Common myeloid progenitor, CD34-positive (primary cell): ENCODE results near the gene DNAJC24.

Source experiments
- CTCF ChIA-PET: fragments of 350-600 bp; sonication (Branson Sonifier 250); formaldehyde crosslinking; loops from one replicate; lab custom pipeline; 2021; ENCODE audit warnings: antibody characterized with exemption; lab: Charles Lee
- POLR2A ChIA-PET: fragments of 350-600 bp; sonication (Branson Sonifier 250); formaldehyde crosslinking; loops from one replicate; lab custom pipeline; 2021; ENCODE audit warnings: antibody characterized with exemption; lab: Charles Lee
- DNase-seq, 3 donors: peaks; one replicate each; pipeline versions ENCODE4 v3.0.0 to v3.0.0-alpha.2; 2013
- H3K27ac ChIP-seq, 2 experiments: 1 replicate in 1 of 2; 2 replicates in 1 of 2; pipeline ENCODE4 v1.7.0; 2013; ENCODE audit warnings: inconsistent platforms in 2 of 2, low read length in 2 of 2, mild to moderate bottlenecking in 2 of 2, low read depth in 1 of 2, moderate library complexity in 1 of 2; ENCODE audit not compliant: severe bottlenecking in 2 of 2, insufficient read depth in 1 of 2, poor library complexity in 1 of 2
- H3K27me3 ChIP-seq, 5 experiments: replicated peaks in 2 of 5; 1 replicate in 3 of 5; 2 replicates in 2 of 5; pipeline versions ENCODE4 v1.6.1 to v1.7.0; 2013; ENCODE audit warnings: low read length in 4 of 5, mild to moderate bottlenecking in 2 of 5, moderate library complexity in 2 of 5, inconsistent platforms in 1 of 5; ENCODE audit not compliant: insufficient read depth in 5 of 5, control insufficient read depth in 4 of 5
- H3K36me3 ChIP-seq, 4 experiments: 1 replicate in 2 of 4; 2 replicates in 2 of 4; pipeline versions ENCODE4 v1.6.1 to v1.7.0; 2013; ENCODE audit warnings: low read length in 3 of 4, control low read depth in 1 of 4, mild to moderate bottlenecking in 1 of 4; ENCODE audit not compliant: control insufficient read depth in 4 of 4, insufficient read depth in 4 of 4
- H3K4me1 ChIP-seq, 4 experiments: 1 replicate in 3 of 4; 2 replicates in 1 of 4; pipeline versions ENCODE4 v1.6.1 to v1.7.1; 2013; ENCODE audit warnings: low read length in 3 of 4, mild to moderate bottlenecking in 3 of 4, control low read depth in 1 of 4, inconsistent platforms in 1 of 4, moderate library complexity in 1 of 4; ENCODE audit not compliant: control insufficient read depth in 4 of 4, insufficient read depth in 4 of 4; ENCODE audit errors: control extremely low read depth in 1 of 4
- H3K4me3 ChIP-seq, 7 experiments: 1 replicate in 4 of 7; 2 replicates in 3 of 7; pipeline versions ENCODE4 v1.5.1 to v1.7.0; 2013; ENCODE audit warnings: mild to moderate bottlenecking in 7 of 7, low read length in 6 of 7, moderate library complexity in 6 of 7, inconsistent platforms in 2 of 7, low read depth in 2 of 7, control low read depth in 1 of 7; ENCODE audit not compliant: insufficient read depth in 4 of 7, control insufficient read depth in 1 of 7; ENCODE audit errors: extremely low read depth in 1 of 7
- H3K9me3 ChIP-seq, 5 experiments: 1 replicate in 4 of 5; 2 replicates in 1 of 5; pipeline versions ENCODE4 v1.6.1 to v1.7.1; 2013; ENCODE audit warnings: low read length in 4 of 5, mild to moderate bottlenecking in 2 of 5, inconsistent platforms in 1 of 5, low read depth in 1 of 5, moderate library complexity in 1 of 5; ENCODE audit not compliant: control insufficient read depth in 4 of 5, insufficient read depth in 2 of 5; ENCODE audit errors: control extremely low read depth in 1 of 5
- WGBS: methylation state at CpG from one replicate; pipeline ENCODE4 v1.1.5; 2013; ENCODE audit not compliant: insufficient coverage; 5-methylcytosine and 5-hydroxymethylcytosine counted together

The DNAJC24 gene

GRCh38 chr11:31414338-31414737 is 44.7 kb downstream of the DNAJC24 start:
- no peaks in the 10 kb centered on the region for H3K4me1 ChIP-seq
- ChIA-PET CTCF (no interaction called here), POLR2A (no interaction called here)
- peaks cover 0 to 4% (median 2%) of the 10 kb centered on the region in 4 experiments for H3K36me3 ChIP-seq
- 88% methylated on average over 2 of the region's 3 CpGs for WGBS
- DNase-seq = no peak
- no peak overlapping the region for H3K27ac ChIP-seq
- no peaks in the 10 kb centered on the region for H3K27me3 ChIP-seq
- no peaks in the 10 kb centered on the region for H3K9me3 ChIP-seq
- H3K4me3 ChIP-seq = no peak overlapping the region

- POLR2A ChIA-PET = no interaction called here
- no peak for DNase-seq
- peaks cover 0 to 4% (median 2%) of the 10 kb centered on the region in 4 experiments for H3K36me3 ChIP-seq
- CTCF ChIA-PET = interaction anchor here (0.9 kb wide), 1 partner anchor 358 kb away, joined by 3 read pairs; no protein-coding TSS in a partner anchor
- H3K9me3 ChIP-seq = no peaks in the 10 kb centered on the region
- no peak overlapping the region for H3K27ac ChIP-seq
- no peak overlapping the region for H3K4me3 ChIP-seq
- 100% methylated on average over 1 of the region's 4 CpGs for WGBS
- H3K27me3 ChIP-seq = no peaks in the 10 kb centered on the region
- no peaks in the 10 kb centered on the region for H3K4me1 ChIP-seq
Measured at GRCh38 chr11:31415435-31415834, 45.8 kb downstream of the DNAJC24 start.

- ChIA-PET POLR2A (no interaction called here), CTCF (interaction anchor here (0.6 to 1.7 kb wide), 3 partner anchors 13 to 758 kb away, joined by 3 read pairs; no protein-coding TSS in a partner anchor)
- WGBS = no CpG with 5 or more reads among the region's 1 CpG
Measured at GRCh38 chr11:31417357-31417756, 47.7 kb downstream of the DNAJC24 start.

GRCh38 chr11:31417816-31418215 is 48.2 kb downstream of the DNAJC24 start:
- ChIA-PET POLR2A (no interaction called here), CTCF (interaction anchor here (1.3 to 1.7 kb wide), 2 partner anchors 12 to 757 kb away, joined by 3 read pairs; no protein-coding TSS in a partner anchor)
- Histone ChIP-seq H3K9me3 (no peaks in the 10 kb centered on the region), H3K36me3 (peaks cover 0 to 4% (median 1%) of the 10 kb centered on the region in 4 experiments), H3K4me1 (no peaks in the 10 kb centered on the region), H3K27me3 (no peaks in the 10 kb centered on the region), H3K27ac (no peak overlapping the region), H3K4me3 (no peak overlapping the region)
- DNase-seq = no peak
- WGBS = 100% methylated on average over 1 of the region's 2 CpGs

More at GRCh38 chr11:31417357-31417756, 47.7 kb downstream of the DNAJC24 start:
- Histone ChIP-seq H3K27me3 (no peaks in the 10 kb centered on the region), H3K4me3 (no peak overlapping the region), H3K36me3 (peaks cover 0 to 4% (median 1%) of the 10 kb centered on the region in 4 experiments), H3K4me1 (no peaks in the 10 kb centered on the region), H3K9me3 (no peaks in the 10 kb centered on the region), H3K27ac (no peak overlapping the region)
- no peak for DNase-seq

- POLR2A ChIA-PET = no interaction called here
- DNase-seq = no peak
Measured at GRCh38 chr11:31419138-31419537, 49.5 kb downstream of the DNAJC24 start.

GRCh38 chr11:31419669-31420068 is 50.0 kb downstream of the DNAJC24 start:
- H3K4me1 ChIP-seq = no peaks in the 10 kb centered on the region
- H3K27me3 ChIP-seq = no peaks in the 10 kb centered on the region
- no peak overlapping the region for H3K27ac ChIP-seq
- CTCF ChIA-PET = no interaction called here
- no peaks in the 10 kb centered on the region for H3K9me3 ChIP-seq
- 89% methylated on average over 1 of the region's 1 CpG for WGBS
- DNase-seq = no peak
- peaks cover 0 to 4% (median 1%) of the 10 kb centered on the region in 4 experiments for H3K36me3 ChIP-seq
- no peak overlapping the region for H3K4me3 ChIP-seq
- POLR2A ChIA-PET = no interaction called here

More at GRCh38 chr11:31419138-31419537, 49.5 kb downstream of the DNAJC24 start:
- H3K36me3 ChIP-seq = peaks cover 0 to 4% (median 1%) of the 10 kb centered on the region in 4 experiments
- no peaks in the 10 kb centered on the region for H3K27me3 ChIP-seq
- WGBS = 100% methylated on average over 2 of the region's 3 CpGs
- no peaks in the 10 kb centered on the region for H3K4me1 ChIP-seq
- no peak overlapping the region for H3K4me3 ChIP-seq
- no peak overlapping the region for H3K27ac ChIP-seq
- CTCF ChIA-PET = interaction anchor here (0.8 kb wide), 1 partner anchor 16 kb away, joined by 3 read pairs; no protein-coding TSS in a partner anchor
- H3K9me3 ChIP-seq = no peaks in the 10 kb centered on the region

- Histone ChIP-seq H3K9me3 (no peaks in the 10 kb centered on the region), H3K36me3 (peaks cover 0 to 3% (median under 1%) of the 10 kb centered on the region in 4 experiments), H3K27ac (no peak overlapping the region), H3K4me3 (no peak overlapping the region), H3K27me3 (no peaks in the 10 kb centered on the region), H3K4me1 (no peaks in the 10 kb centered on the region)
- POLR2A ChIA-PET = no interaction called here
- no peak for DNase-seq
- CTCF ChIA-PET = no interaction called here
- WGBS = 80% methylated on average over 1 of the region's 2 CpGs
Measured at GRCh38 chr11:31421820-31422219, 52.2 kb downstream of the DNAJC24 start.
